Esophagus squamous epithelium (tissue), 5 donors: ENCODE measurements around the gene FAM163A. TPM values are rescaled to one million over a fixed set of nuclear protein-coding genes. Genes with fewer than 3 reads are reported as not detected.

ENCODE experiments used
- DNase-seq: peaks from one replicate; lab custom pipeline; 2025; lab: John Stamatoyannopoulos, UW
- H3K27ac ChIP-seq, 4 donors: fragments of 200-600 bp; sonication (generic); one replicate each; pipeline ENCODE4 v1.5.1; 2016 to 2019; ENCODE audit warnings: mild to moderate bottlenecking in 1 of 4
- H3K27me3 ChIP-seq, 4 donors: fragments of 200-600 bp; sonication (generic); 1 replicate in 3 of 4; 2 replicates in 1 of 4; pipeline versions ENCODE4 v1.5.1 to v1.6.0; 2017 to 2021; ENCODE audit warnings: antibody characterized with exemption in 1 of 4
- H3K36me3 ChIP-seq, 3 donors: fragments of 200-600 bp; sonication (generic); one replicate each; pipeline ENCODE4 v1.5.1; 2016 to 2019
- H3K4me1 ChIP-seq, 3 donors: fragments of 200-600 bp; sonication (generic); one replicate each; pipeline ENCODE4 v1.5.1; 2017 to 2019
- H3K4me3 ChIP-seq, 4 donors: fragments of 200-600 bp; sonication (generic); 1 replicate in 3 of 4; 2 replicates in 1 of 4; pipeline ENCODE4 v1.5.1; 2016 to 2019; ENCODE audit warnings: mild to moderate bottlenecking in 2 of 4, moderate library complexity in 1 of 4
- H3K9me3 ChIP-seq, 3 donors: fragments of 200-600 bp; sonication (generic); one replicate each; pipeline ENCODE4 v1.5.1; 2016 to 2019
- POLR2A ChIP-seq, 4 donors: fragments of 450-650 bp; IDR thresholded peaks; one replicate each; pipeline ENCODE4 v1.6.1; 2017; ENCODE audit warnings: antibody characterized with exemption in 4 of 4, mild to moderate bottlenecking in 4 of 4, moderate library complexity in 3 of 4
- WGBS, 2 donors: methylation state at CpG; one replicate each; pipeline ENCODE4 v1.1.5; 2018; 5-methylcytosine and 5-hydroxymethylcytosine counted together
- intact Hi-C: fragments of 100-400 bp; cut with DNase I; formaldehyde crosslinking; loops from one replicate; pipeline ENCODE4 v1.15.0; 2022
- total RNA-seq, 4 donors: library from RNA; depleted of rRNA; stranded (reverse); fragments of >200 nt; gene quantifications; one replicate each; pipeline ENCODE4 v1.1.0, GENCODE V29; 2016
- TF ChIP-seq, protein P1 (sequence below), 6 experiments: fragments of 450-650 bp in 4 of 6; fragments of 200-600 bp in 2 of 6; sonication (generic) in 2 of 6; IDR thresholded peaks; one replicate each; pipeline ENCODE4 v1.5.1; 2016 to 2019; ENCODE audit warnings: antibody characterized with exemption in 6 of 6, mild to moderate bottlenecking in 4 of 6, moderate library complexity in 4 of 6
- donor health status: DM: yes; HTN: yes; CAD: no.

FAM163A gene
- total RNA-seq, 4 donors from 2014 or later: not detected

DNA sequence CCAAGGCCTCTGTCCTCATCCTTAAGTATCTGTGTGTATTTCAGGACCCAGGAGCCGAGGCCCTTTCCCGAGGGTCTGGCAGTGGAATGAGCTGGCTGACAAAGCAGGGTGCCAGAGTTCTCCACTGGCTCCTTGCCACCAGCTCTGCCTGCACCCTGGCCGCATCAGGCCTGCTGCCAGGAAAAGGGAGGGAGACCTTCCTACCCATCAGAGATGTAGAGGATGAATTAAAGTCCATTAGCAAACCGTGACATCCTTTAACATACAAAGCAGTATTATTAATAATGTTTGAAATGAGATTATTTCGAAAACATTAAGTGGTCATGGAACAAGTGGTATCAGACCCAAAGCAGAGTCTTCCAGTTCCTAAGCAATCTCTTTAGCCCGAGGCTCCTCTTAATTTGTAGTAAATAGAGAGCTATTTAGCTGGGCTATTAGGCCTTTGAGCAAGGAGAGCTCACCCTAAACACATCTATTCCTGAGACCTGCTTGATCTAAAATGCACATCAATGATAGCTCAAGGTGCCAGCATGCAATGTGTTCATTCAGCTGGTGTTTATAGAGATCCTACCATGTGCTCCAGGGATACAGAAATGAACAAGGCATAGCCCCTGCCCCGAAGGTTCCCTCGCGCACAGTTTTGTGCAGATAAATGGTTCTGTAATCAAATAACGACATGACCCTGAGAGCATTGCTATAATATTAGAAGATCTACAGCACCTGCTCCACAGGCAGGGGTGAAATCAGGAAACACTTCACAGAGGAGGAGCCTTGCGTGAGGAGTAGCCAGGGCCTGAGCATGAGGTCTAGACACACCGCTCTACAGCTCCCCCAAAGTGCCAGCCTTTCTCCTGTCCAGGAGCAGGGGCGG, 44.0 kb downstream of the FAM163A start:
- Histone ChIP-seq H3K36me3 (no peaks in the 10 kb centered on the region), H3K9me3 (no peaks in the 10 kb centered on the region), H3K27me3 (no peaks in the 10 kb centered on the region), H3K27ac (no peak overlapping the region), H3K4me1 (no peaks in the 10 kb centered on the region), H3K4me3 (no peak overlapping the region)
- intact Hi-C loops: no loop called here
- WGBS, 2 donors: 70 to 73% methylated on average over 10 to 13 of the region's 13 CpGs
- TF ChIP-seq POLR2A (IDR thresholded peaks at IDR 0.05): no peak
- TF ChIP-seq, protein P1, sequence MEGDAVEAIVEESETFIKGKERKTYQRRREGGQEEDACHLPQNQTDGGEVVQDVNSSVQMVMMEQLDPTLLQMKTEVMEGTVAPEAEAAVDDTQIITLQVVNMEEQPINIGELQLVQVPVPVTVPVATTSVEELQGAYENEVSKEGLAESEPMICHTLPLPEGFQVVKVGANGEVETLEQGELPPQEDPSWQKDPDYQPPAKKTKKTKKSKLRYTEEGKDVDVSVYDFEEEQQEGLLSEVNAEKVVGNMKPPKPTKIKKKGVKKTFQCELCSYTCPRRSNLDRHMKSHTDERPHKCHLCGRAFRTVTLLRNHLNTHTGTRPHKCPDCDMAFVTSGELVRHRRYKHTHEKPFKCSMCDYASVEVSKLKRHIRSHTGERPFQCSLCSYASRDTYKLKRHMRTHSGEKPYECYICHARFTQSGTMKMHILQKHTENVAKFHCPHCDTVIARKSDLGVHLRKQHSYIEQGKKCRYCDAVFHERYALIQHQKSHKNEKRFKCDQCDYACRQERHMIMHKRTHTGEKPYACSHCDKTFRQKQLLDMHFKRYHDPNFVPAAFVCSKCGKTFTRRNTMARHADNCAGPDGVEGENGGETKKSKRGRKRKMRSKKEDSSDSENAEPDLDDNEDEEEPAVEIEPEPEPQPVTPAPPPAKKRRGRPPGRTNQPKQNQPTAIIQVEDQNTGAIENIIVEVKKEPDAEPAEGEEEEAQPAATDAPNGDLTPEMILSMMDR (IDR thresholded peaks at IDR 0.05): no peak
- DNase-seq: no peak

DNA sequence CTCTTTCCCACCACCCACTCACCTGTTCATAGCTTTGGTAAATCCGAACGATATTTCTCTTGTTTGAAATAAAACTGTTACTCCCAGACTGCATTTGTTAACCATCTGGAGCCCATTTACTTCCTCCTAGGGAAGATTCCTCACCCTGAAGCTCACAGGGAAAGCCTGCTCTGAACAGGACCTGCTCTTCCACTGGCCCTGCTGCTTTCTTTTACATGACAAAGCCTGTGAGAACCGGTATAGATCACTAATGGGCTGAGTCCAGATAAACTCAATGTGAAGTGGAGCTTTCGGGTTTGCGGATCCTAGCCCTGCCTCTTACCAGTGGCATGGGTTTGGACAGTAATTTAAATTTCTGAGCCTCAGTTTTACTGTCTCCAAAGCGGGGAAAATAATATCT, 45.2 kb downstream of the FAM163A start:
- H3K27ac ChIP-seq: no peak overlapping the region
- no peaks in the 10 kb centered on the region for H3K4me1 ChIP-seq
- 57 to 64% methylated on average over 6 of the region's 6 CpGs for WGBS, 2 donors
- no peaks in the 10 kb centered on the region for H3K9me3 ChIP-seq
- no peaks in the 10 kb centered on the region for H3K27me3 ChIP-seq
- no peak for DNase-seq
- TF ChIP-seq, protein P1 (IDR thresholded peaks at IDR 0.05): no peak
- H3K36me3 ChIP-seq: no peaks in the 10 kb centered on the region
- no peak overlapping the region for H3K4me3 ChIP-seq
- intact Hi-C loops: no loop called here

GRCh38 chr1:179793281-179793680, 50.2 kb downstream of the FAM163A start:
- 89 to 90% methylated on average over 4 of the region's 4 CpGs for WGBS, 2 donors
- Histone ChIP-seq H3K9me3 (no peaks in the 10 kb centered on the region), H3K4me3 (no peak overlapping the region), H3K36me3 (no peaks in the 10 kb centered on the region), H3K4me1 (no peaks in the 10 kb centered on the region), H3K27ac (no peak overlapping the region), H3K27me3 (no peaks in the 10 kb centered on the region)
- intact Hi-C loops: no loop called here
- TF ChIP-seq POLR2A (IDR thresholded peaks at IDR 0.05): no peak
- TF ChIP-seq, protein P1 (IDR thresholded peaks at IDR 0.05): no peak
- no peak for DNase-seq

- Histone ChIP-seq H3K36me3 (no peaks in the 10 kb centered on the region), H3K4me1 (no peaks in the 10 kb centered on the region), H3K27ac (no peak overlapping the region), H3K4me3 (no peak overlapping the region), H3K27me3 (no peaks in the 10 kb centered on the region), H3K9me3 (no peaks in the 10 kb centered on the region)
- 85 to 94% methylated on average over 1 of the region's 1 CpG for WGBS, 2 donors
- TF ChIP-seq, protein P1 (IDR thresholded peaks at IDR 0.05): no peak
- no peak for TF ChIP-seq POLR2A (IDR thresholded peaks at IDR 0.05)
- DNase-seq: no peak
- intact Hi-C loops: no loop called here
Measured at GRCh38 chr1:179794146-179794545, 51.1 kb downstream of the FAM163A start.

DNA sequence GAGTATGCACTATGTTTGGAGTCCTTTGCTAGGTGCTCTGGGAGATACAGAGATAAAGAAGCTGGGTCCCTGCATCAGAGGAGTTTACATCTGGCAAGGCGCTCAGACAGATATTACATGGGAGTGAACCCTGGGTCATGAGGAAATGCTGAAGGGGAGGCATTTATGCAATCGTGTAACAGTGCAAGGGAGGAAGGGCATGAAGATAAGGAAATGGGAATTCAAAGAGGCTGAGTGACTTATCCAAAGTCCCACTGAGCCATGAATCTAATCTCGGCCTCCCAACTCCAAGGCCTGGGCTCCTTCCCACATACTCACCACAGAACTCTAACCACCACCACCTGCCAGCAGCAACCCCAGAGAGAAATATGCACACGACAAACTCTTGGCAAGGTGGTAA, 51.6 kb downstream of the FAM163A start:
- intact Hi-C loops: no loop called here
- WGBS, 2 donors: 38 to 39% methylated on average over 4 of the region's 4 CpGs
- Histone ChIP-seq H3K27me3 (no peaks in the 10 kb centered on the region), H3K27ac (no peak overlapping the region), H3K4me1 (no peaks in the 10 kb centered on the region), H3K36me3 (no peaks in the 10 kb centered on the region), H3K9me3 (no peaks in the 10 kb centered on the region), H3K4me3 (no peak overlapping the region)
- DNase-seq: no peak
- TF ChIP-seq, protein P1 (IDR thresholded peaks at IDR 0.05): no peak
- no peak for TF ChIP-seq POLR2A (IDR thresholded peaks at IDR 0.05)
